AG10803 (cell line): ENCODE data around the gene SORL1.
"Not testable (repeated sequence)": the region's sequence is repeated elsewhere in the genome, so short reads cannot be mapped to it uniquely, and the experiment has no call there.

Experiments used
- DNase-seq: peaks from one replicate; pipeline ENCODE4 v3.0.0; 2010; ENCODE audit warnings: low read depth
- H3K4me3 ChIP-seq: 2 replicates; pipeline ENCODE4 v1.5.1; 2011; ENCODE audit warnings: mild to moderate bottlenecking, low read length, control low read depth
- TF ChIP-seq, protein P1 (sequence below): conservative IDR thresholded peaks from 2 replicates; pipeline ENCODE4 v1.5.1; 2011; ENCODE audit warnings: mild to moderate bottlenecking, low read length, control low read depth, inconsistent platforms

Gene SORL1

DNA sequence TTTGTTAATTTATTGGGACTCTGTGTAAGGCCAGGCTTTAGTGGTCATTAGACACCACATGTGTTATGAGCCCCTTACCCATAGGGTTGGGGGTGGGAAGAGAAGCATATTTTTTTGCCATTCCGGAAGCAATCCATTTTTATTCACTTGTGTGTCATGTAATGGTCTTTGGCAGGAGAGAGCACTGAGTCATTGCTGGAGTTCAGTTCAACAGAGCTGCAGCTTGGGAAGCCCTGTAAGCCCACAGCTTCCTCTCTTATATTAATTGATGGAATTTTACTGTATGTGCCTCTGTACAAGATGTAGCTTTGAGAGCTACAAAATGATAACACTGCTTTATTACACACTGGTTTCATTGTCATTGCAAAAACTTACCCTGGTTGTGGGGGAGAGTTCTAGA lies 177.9 kb downstream of the SORL1 start:
- TF ChIP-seq, protein P1, sequence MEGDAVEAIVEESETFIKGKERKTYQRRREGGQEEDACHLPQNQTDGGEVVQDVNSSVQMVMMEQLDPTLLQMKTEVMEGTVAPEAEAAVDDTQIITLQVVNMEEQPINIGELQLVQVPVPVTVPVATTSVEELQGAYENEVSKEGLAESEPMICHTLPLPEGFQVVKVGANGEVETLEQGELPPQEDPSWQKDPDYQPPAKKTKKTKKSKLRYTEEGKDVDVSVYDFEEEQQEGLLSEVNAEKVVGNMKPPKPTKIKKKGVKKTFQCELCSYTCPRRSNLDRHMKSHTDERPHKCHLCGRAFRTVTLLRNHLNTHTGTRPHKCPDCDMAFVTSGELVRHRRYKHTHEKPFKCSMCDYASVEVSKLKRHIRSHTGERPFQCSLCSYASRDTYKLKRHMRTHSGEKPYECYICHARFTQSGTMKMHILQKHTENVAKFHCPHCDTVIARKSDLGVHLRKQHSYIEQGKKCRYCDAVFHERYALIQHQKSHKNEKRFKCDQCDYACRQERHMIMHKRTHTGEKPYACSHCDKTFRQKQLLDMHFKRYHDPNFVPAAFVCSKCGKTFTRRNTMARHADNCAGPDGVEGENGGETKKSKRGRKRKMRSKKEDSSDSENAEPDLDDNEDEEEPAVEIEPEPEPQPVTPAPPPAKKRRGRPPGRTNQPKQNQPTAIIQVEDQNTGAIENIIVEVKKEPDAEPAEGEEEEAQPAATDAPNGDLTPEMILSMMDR, result no peak
- peak; percentile 78 for DNase-seq
- H3K4me3 ChIP-seq, result no peak overlapping the region

DNA sequence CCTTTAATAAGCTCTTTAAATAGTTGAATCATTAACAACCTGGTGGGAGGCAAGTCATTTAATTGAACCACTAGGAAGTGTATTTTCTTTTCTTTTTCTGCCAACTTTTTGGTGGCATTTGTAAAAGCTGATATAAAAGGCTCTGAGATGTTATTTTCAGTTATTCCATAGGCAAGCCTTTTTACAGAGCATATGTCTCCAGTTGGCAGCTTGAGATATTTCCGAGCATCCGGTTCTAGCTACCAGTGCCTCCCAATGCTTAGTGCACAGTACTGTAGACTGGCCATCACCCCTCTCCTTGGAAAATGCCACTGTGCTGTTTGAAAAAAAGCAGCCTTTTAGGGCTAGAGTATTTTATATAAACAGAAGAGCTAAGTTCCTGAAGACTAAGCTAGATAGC lies 179.3 kb downstream of the SORL1 start:
- DNase-seq, result no peak
- TF ChIP-seq, protein P1, result no peak
- no peak overlapping the region for H3K4me3 ChIP-seq

GRCh38 chr11:121634273-121634672 lies 182.2 kb downstream of the SORL1 start:
- DNase-seq, result no peak
- TF ChIP-seq, protein P1, result no peak
- H3K4me3 ChIP-seq, result no peak overlapping the region

- peak; percentile 92 for DNase-seq
- TF ChIP-seq, protein P1, result no peak
Measured at GRCh38 chr11:121634889-121635288, 182.8 kb downstream of the SORL1 start.

DNA sequence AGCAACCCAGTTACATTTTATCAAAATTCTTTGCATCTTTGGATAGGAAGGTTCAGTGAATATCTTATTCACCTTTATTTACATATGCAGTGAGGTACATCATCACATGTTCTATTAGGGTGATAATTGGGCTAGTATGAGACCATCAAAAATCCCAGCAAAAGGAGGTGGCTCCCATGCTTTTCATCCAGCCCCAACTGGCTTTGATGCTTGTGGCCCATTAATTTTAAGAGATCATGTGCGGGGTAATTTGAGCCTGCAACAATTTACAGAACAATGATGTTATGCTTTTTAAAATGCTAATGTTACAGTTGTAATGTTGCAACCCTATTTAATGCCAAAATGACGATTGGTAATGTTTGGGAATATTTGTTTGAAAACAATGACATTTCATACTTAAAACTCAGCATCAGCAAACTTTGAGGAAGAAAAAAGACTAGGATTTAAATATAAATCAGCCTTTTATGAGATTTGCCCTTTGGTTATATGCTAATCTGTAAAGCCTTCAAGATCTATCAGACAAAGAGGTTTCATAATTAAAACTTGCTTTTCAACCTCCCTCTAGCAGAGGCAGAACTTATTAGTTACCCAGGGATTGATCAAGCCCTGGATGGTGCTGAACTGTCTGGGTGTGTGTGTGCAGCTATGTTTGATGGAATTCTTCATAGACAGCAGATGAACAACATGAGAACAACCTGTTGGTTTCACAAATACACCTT lies 184.1 kb downstream of the SORL1 start:
- TF ChIP-seq, protein P1, result no peak
- H3K4me3 ChIP-seq, result no peak overlapping the region
- DNase-seq, result no peak

More at GRCh38 chr11:121634889-121635288, 182.8 kb downstream of the SORL1 start:
- no peak overlapping the region for H3K4me3 ChIP-seq

DNA sequence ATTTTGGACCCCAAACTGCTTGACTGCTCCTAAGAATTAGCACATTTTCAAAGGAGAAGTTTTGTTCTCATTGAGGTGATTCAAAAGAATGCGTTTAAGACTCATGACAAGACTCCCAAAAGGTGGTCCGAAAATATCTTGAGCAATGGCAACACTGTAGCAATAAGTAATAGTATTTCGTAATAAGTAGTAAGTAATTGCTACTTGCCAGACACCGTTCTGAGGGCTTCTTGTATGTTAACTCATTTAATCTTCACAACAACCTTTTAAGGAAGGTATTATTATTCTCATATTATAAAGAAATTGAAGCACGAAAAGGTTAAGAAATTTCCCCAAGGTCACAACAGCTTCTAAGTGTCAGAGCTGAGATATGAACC lies 184.7 kb downstream of the SORL1 start:
- no peak overlapping the region for H3K4me3 ChIP-seq
- DNase-seq, result no peak
- TF ChIP-seq, protein P1, result no peak

DNA sequence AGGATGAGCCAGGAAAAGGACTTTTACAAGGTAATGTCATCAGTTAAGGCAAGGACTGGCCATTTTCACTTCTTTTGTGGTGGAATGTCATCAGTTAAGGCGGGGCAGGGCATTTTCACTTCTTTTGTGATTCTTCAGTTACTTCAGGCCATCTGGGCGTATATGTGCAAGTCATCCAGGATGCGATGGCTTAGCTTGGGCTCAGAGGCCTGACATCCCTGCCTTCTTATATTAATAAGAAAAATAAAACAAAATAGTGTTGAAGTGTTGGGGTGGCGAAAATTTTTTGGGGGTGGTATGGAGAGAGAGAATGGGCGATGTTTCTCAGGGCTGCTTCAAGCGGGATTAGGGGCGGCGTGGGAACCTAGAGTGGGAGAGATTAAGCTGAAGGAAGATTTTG lies 185.5 kb downstream of the SORL1 start:
- H3K4me3 ChIP-seq, result not testable (repeated sequence)

More for the DNA sequence above, 185.5 kb downstream of the SORL1 start:
- DNase-seq, result not testable (repeated sequence)
